Endometrial microvascular endothelial cells (primary cell): Measurements from ENCODE around the gene TRIM47. TPM values are rescaled to one million over a fixed set of nuclear protein-coding genes. Genes with fewer than 3 reads are reported as not detected.

Experiments used
- in situ Hi-C: cut with HindIII; loops from 2 replicates; pipeline ENCODE4 v1.10.0; 2017; ENCODE audit warnings: low sequenced_read_pairs, low pct_unique_long_range_greater_than_20kb; ENCODE audit errors: inconsistent ontology term
- total RNA-seq: library from RNA; depleted of rRNA; stranded (reverse); fragments of >200 nt; gene quantifications from one replicate; pipeline ENCODE4 v1.2.3, GENCODE V29; 2015; ENCODE audit errors: inconsistent ontology term

TRIM47 gene
- total RNA-seq, 1 donor from 2014 or later, result 53.3 TPM

DNA sequence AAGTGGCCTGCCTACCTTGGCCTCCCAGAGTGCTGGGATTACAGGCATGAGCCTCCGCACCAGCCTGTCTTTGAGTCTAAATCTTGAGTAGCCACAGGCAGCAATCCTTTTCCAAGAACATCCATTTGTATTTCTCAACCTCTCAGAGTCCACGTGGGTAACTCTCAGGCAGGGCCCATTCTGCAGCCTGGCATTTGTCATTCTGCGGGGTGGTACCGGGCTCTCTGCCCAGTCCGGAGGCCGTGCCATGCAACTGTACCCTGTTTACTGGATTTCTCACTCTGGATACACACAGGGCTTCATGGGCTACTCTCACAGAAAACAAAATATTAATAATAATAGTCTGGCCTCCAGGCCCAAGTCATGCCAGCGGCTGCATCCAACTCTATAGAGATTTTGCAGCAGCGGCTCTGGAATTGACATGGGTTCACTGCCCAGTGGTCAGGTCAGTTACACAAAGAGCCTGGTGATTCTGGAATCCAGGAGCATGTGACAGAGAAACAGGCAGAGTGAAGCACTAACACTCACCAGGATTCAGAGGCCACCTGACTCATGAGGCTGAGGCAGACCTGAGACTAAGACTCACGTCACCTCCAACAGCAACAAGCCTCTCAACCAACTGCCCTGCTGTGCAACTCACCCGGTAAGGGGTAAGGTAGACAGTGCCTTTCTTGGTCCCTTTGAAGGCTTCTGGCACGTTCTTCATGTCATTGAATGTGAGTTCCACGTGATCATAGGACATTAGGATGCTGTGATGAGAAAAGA, 27.3 kb downstream of the TRIM47 start:
- in situ Hi-C loops, result no loop called here

DNA sequence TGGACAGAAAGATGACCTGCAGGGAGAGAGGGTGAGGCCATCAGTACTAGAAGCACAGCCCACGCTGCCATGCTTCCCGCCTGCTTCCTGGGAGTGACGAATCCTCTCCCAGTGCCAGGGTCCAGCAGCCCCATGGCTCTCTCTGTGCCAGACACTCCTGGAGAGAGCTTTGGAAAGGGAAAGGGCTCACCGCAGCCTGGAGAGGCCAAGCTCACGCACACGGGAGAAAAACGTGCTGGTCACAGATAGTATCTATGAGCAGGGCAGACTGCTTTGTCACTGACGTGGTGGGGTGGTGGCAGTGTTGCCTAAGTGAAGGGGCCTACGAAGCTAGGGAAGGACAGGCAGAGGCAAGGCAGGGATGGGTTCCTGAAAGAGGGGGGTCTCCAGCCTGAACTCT, 28.7 kb downstream of the TRIM47 start:
- in situ Hi-C loops, result no loop called here

DNA sequence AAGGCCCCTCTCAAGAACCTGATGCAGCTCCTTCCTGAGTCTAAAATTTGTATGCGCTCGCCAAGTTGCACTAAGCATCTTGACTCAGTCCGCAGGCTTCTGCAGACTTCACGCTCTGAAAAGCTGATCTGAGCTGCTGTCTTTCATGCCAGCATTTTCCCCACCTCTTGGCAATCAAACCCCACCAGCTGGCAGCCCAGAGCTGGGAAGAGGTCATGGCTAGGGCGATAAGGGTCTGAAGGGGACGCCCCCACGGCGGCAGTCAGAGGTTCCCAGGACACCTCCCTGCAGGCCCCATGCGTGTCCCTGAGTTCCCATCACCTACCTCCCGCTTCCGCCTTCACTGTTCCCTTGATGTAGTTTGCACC, 29.1 kb downstream of the TRIM47 start:
- in situ Hi-C loops, result no loop called here

DNA sequence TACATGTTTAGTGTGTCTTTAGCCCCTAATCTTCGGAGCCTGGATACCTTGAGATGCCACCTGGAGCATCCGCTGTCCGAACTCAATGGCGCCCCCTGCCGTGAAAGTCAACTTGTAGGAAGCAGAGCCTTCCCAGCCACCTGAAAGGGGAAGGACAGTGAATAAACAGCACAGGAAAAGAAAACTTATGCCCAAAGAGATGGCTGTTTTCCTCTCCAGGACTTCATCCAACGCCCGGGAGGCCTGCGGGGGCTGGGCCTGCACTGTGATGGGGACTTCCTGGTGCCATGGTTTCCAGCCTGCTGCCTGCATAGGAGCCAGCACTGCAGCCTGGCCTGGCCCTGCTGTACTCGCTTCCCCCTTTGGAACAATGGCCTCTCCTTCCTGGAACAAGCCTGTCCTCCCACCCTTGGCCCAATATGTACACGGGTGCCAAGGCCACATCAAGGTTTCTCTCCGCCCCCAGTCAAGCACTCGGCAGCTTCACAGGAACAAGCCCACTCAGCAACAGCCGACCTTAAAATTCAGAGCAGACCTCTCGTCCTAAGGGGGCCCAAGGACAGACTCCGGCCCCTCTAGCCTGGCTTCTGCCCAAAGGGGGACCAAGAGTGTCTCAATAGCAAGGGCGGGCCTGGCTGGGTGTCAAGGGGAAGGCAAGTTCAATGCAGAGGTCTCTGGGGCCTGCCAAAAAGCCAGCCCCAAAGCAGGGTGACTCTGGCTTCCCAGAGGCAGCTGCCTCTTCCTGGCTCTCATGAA, 29.7 kb downstream of the TRIM47 start:
- in situ Hi-C loops, result no loop called here

DNA sequence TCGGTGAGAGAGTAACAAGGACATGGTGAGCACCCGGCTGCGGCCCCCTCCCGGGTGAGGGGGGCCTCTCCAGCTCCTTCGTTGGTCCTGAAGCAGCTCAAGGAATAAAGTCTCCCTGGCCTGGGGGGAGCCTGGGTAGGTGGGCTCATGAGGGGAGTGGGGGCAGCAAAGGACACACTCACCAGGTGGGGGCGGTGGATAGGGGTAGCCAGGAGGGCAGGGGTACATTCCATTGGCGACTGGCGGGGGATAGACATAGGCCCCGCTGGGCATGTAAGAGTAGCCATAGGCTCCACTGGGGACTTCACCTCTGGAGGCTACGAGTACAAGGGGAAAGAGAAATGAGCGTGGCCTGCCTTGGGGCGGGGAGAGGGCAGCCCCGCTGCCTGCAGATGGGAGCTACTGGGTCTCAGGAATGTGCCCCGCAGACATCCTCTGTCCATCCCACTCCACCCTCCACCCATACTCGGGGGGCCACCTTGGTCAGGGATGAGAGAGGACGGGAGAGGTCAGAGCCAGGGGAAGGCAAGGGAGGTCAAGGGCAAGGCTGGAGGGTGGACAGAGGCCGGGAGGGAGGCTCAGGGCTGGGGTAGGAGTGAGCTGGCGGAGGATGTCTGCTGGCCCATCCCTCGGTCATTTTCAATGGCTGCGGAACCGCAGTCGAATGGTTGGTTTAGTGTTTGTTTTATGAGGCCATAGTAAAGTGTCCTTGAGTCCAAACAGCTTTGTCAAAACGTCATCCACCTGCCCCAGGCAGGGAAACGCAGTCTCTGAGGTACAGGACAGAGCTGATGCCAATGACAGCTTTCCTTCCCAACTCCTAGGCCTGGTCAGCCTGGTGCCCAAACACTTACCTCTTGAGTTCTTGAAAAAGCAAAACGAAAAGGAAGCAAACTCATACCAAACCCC, 30.5 kb downstream of the TRIM47 start:
- in situ Hi-C loops, result no loop called here

DNA sequence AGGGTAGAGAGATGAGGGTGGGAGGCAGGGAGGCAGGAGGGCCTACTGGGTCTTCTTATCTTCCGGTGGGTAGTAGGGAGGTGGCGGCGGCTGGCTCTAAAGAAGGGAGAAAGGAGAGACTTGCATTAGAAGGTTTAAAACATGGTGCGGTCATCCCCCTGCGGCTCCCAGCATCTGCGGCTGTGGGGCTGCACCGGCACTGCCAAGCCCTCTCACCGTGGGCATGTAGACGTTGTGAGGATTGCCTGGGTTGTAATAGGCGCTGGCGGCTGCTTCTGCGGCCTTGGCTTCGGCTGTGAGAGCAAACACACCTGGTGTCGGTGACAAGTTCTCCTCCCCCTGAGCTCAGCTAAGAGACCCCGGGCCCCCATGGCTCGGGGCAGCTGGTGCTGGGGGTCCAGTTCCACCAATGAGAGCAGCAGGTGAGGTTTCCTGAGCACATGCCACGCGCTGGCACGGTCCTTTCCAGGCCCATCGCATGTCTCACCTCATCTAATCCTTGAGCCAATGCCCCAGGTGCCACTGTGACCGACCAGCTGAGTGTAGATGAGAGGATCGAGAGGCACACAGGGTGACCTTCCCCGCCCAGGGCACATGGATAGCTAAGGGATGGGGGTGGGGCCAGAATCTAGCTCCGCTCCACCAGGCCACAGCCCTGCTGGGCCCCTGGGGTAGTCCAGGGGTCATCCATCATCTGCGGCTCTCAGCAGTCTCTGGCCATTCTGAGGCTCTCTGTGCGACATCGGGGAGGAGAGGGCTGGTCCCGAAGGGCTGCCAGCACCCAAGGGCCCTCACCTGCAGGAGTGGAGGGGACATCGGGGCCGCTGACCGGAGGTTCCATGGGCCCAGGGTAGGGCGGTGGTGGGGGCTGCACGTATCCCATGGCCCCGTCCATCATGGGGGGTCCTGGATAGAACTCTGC, 31.4 kb downstream of the TRIM47 start:
- in situ Hi-C loops, result no loop called here

DNA sequence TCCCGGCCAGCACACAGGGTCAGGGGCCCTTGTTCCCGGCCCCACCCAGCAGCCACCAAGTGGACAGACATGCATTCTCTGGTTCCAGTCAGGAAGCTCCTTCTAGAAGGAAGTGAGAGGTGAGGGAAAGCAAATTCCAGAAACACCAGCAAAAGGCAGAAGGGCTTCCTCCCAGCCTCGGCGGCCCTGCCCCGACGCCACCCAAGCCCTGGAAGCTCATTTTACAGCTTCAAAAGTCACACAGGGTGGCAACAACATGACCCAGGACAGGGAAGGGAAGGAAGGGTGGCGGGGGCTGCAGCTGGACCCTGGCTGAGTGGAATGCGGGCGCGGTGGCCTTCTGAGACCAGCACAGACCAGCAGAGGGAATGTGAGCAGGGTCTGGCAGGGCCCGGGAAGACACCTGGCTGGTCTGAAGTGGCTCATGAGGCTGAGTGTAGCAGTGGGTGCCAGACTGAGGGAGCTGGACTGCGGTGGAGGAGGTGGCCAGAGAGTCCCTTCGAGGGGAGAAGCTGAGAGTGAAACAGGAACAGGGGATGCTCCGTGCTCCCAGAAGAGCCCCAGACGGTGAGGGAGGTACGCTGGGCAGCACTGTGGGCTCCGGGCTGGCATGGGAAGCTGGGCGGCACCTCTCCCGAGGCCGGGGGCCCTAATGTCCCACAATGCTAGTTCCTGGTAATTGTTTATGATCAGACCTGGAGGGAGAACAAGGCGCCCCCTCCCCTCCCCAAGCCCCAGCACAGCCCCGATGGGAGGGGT, 32.3 kb downstream of the TRIM47 start:
- in situ Hi-C loops, result no loop called here

DNA sequence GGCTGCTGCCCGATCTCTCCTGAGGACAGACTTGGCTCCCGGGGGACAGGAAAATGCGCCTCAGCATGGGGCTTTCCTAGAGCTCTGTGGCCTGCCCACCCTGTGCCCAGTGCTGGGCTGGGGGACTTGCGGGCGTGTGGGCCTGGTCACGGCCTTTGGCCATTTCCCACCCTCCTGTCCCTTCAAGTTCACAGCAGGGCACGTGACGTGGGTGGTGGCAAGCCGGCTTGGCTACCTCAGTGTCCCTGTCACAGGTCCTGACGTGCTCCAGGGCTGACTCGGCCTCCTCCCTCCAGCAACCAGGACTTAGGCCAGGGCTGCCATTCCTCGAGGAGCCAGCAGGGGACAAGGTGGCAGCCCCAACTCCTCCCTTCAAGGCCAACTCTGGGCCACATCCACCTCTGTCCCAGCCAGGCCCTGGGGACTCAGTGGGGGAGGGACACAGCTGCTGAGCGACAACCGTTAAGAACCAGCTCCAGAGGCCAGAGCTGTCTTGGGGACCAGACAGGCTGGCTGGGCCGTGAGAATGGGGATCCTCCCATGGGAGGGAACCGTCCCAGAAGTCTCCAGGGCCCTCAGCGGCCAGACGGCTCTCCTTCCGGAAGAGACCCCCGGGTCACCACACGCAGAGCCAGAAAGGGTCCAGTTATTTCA, 33.2 kb downstream of the TRIM47 start:
- in situ Hi-C loops, result no loop called here

DNA sequence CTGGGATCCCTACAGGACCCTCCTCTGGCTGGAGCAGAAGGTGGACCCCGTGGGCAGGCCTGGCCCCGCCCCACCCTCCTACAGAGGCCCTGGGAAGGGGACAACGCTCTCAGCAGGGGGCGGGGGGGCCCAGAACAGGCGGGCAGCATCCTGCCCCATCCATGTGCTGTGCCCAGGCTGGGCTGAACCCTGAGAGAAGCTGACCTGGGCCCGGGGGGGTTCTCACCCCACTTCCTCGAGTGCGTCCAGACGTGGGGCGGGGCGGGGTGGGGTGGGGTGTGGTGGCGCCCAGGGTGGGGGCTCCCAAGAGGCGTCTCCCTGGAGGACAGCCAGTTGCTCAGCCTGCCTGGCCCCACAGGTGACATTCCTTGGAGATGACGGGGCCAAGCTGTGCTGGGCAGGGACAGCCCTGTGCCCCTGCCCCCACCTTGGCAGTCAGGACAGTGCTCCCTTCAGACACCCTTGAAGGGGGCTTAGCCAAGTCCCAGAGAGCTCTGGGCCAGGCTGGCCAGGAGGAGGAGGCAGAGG, 33.8 kb downstream of the TRIM47 start:
- in situ Hi-C loops, result no loop called here

DNA sequence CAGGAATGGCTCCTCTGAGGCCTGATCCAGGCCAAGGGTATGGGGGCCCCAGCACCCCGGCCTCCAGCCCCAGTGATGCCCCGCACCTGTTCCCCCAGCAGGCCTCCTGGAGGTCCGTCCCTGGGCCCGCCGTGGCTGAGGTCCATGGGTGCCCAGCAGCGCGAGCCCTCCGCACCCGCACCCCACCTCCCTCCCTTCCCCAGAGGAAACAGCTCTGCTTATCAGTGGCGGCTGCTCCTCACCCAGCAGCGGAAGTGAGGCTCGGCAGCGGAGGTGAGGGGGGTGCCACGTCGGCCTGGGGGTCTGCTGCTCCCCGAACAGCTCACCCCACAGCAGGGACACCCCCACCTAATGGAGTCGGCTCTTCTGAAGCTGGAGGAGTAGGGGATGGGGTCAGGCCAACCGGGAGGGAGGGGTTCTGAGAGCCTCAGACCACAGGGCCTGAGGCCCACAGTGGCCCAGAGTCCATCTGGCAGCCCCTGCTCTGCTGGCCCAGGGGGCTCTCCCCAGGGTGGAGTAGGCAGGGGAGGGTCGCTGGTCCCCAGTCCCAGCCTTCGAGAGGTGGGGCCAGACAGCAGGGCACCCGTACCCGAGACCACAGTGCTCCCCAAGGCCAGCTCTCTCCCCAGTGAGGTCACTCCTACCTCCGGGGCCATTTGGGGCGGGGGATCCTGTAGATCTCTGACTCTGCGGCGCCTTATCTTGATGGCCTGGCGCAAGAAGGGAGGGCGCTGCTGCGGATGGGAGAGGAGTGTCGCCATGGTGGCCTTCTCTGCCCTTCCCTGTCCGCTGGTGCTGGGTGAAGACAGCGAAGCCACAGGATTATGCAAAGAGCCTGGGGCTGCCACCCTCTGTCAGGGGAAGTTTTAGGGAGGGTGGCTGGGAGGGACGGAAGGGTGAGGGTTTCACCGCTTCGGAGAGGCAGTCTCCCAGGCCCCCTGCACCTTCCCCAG, 34.5 kb downstream of the TRIM47 start, which contains the start of gene UNC13D:
Gene UNC13D (minus strand): TSS at position 828 of the 953 bp plus-strand sequence. CDS start 67 bp downstream, at position 761.
- in situ Hi-C loops, result no loop called here

DNA sequence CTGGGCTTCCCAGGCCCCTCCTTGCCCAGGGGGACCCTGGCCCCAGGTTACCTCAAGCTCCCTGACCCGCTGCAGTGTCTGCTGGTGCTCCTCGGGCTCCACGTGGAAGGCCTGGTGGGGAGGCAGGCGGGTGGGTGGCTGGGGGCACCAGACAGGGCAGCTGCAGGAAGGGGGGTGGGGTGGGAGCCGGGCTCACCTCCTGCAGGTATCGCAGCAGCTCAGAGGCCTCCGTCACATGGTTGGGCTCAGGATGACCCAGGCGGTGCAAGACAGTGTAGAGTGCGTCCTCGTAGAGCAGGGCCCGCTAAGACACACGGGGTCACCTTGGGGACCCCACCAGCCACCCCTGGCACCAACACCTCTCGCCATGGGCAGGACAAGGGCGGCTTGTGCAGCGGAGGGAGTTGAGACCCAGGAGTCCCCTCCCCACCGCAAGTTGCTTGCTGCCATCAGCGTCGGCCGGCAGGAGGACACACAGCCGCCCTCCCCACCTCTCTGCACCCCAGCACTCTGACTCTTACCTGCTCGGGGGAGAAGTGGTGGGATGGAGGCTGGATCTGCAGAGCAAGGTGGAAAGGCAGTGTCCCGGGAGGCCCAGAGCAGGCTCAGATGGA, 35.3 kb downstream of the TRIM47 start:
- in situ Hi-C loops, result no loop called here

DNA sequence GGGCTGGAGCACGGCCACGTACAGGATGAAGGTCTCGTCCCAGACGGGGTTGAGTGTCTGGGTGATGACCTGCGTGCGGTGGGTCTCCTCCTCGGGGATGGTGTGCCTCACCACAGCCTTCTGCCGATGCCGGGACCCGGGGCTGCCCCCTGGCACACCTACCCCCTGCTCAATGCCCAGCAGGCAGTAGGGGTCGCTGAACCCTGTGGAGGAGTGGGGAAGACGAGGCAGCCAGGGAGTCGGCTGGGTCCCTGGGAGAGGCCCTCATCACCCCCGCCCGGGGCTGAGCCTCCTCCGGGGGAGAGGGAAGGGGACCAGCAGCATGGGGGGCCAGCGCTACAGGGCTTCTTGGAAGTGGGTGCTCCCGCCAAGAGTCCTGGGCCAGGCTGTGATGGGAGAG, 36.0 kb downstream of the TRIM47 start:
- in situ Hi-C loops, result no loop called here

DNA sequence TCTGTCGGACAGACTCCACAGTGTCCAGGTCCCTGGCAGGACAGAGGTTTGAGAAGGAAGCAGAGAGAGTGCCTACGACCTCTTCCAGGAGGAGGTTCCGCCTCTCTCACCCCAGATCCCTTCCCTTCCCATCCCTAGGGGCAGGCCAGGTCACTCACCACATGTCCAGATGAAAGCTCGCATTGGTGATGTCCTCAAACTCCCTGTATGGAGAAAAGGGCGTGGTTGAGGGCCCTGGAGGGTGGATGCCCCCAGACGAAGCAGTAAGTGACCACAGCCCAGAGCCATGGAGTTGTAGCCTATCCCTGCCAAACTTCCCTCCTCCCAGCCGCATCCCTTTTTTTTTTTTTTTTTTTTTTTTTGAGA, 37.6 kb downstream of the TRIM47 start:
- in situ Hi-C loops, result no loop called here

DNA sequence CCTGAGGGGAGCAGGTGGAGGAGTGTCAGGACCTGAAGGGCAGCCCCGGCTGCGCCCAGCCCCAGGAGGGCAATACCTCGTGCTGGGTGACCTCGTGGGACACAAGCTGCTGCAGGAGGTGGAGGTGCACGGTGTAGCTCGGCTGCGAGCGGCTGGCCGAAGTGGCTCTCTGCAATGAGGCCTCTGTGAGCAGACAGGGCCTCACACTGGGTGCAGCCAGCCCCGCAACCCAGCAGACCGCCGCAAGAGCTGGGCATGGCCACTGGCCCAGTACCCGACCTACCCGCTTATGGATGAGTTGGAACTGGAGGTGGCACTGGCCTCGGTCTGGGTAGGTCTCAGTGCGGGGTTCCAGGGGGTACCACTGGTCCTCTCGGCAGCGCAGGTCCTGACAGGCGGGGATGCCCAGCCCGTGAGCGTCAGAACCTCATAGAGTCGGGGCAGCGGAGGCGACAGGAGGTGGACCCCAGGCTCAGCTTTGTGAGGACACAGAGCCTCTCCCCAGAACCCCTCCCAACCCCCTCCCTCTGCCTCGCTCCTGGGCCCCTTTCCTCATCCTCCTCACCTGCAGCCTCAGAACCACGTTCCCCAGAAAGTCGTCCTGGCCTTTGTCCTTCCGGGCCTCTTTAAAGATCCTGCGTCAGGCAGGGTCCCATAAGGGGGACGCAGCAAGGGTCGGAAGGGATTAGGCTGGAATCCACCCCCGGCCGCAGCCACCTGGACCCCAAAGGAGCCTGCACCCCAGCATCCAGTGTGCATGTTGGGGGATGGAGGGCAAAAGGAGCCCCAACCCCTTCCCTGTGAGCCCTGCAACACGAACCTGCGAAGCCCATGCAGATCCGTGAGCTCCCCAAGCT, 38.2 kb downstream of the TRIM47 start:
- in situ Hi-C loops, result no loop called here

DNA sequence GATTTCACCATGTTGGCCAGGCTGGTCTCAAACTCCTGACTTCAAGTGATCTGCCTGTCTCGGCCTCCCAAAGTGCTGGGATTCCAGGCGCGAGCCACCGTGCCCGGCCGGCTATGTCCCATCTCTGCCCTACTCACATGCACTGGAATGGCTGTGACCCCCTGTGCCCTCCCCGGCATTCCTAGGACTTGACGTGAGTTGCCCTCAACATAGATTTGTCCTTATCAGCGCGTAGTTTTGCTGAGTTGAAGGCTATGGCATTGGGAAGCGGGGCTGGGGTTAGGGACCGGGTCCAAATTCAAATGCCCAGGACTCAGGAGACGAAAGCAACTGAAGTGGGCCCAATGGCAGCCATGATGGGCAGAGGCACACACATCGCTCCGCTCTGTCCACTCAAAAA, 40.0 kb downstream of the TRIM47 start:
- in situ Hi-C loops, result no loop called here
